ENCODE results near the gene MMEL1. TPM values are rescaled to one million over a fixed set of nuclear protein-coding genes. Genes with fewer than 3 reads are reported as not detected.
A peak's percentile ranks its signal among the peaks of the same experiment; 100 is the strongest.

Gene MMEL1
- total RNA-seq, 1 experiment from 2014 or later = not detected

DNA sequence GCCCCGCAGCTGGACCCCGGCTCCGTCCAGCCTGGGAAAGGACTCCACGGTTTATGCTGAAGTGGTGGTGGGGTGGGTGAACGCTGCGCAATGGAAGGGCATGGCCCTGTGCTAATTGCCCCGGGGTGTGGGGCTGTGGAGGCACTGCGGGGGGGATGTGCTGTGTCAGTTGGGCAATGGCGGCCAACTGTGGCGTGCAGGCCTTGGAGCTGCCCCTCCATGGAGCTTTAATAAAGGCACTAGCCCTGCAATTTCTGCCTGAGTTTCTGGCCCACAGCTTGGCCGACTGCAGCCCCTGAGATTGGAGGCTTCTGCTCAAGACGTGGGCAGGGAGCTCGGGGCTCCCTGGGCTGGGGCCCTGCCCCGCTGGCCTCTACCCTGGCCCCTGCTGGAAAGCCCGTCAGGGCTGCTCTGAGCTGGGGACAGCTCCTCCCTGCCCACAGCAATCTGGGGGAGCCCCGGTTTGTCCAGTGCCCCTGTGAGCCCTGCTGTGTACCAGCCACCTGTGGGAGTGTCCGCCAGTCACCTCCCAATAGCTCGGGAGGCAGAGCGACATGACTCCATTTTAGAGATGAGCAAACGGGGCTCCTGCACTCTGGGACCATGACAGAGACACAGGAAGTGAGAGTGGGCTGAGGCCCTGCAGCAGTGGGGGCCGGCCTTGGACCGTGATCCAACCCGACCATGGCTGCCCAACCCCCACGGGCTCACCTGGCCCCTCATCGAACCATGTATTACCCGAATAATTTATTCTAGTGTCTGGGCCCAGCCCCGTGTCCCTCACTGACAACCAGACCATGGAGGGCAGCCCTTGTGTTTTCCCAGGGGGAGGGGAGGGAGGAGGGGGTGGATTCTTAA is 85.4 kb downstream of the MMEL1 start:
- TF ChIP-seq, protein P1, sequence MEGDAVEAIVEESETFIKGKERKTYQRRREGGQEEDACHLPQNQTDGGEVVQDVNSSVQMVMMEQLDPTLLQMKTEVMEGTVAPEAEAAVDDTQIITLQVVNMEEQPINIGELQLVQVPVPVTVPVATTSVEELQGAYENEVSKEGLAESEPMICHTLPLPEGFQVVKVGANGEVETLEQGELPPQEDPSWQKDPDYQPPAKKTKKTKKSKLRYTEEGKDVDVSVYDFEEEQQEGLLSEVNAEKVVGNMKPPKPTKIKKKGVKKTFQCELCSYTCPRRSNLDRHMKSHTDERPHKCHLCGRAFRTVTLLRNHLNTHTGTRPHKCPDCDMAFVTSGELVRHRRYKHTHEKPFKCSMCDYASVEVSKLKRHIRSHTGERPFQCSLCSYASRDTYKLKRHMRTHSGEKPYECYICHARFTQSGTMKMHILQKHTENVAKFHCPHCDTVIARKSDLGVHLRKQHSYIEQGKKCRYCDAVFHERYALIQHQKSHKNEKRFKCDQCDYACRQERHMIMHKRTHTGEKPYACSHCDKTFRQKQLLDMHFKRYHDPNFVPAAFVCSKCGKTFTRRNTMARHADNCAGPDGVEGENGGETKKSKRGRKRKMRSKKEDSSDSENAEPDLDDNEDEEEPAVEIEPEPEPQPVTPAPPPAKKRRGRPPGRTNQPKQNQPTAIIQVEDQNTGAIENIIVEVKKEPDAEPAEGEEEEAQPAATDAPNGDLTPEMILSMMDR (IDR thresholded peaks at IDR 0.05; ENCODE audit: unreplicated experiment) = no peak
- BruUV-seq (replicated peaks) = no TSS peak
- DNase-seq (ENCODE audit: unreplicated experiment) = no peak
- intact Hi-C loops (cut with micrococcal nuclease) = loop anchor here (1.0 to 5.0 kb wide), 6 partner anchors 21 to 877 kb away; partner anchors contain the start of genes MORN1, PANK4 and RER1
- peak overlapping the region; percentile 27 for H3K27ac Mint-ChIP-seq (ENCODE audit: low read depth, unreplicated experiment)
- no peaks in the 10 kb centered on the region for H3K36me3 Mint-ChIP-seq (ENCODE audit: insufficient read depth, unreplicated experiment)
- H3K27me3 Mint-ChIP-seq (ENCODE audit: insufficient read depth, unreplicated experiment) = no peaks in the 10 kb centered on the region
- peaks cover 5% of the 10 kb centered on the region for H3K4me1 Mint-ChIP-seq (ENCODE audit: insufficient read depth, unreplicated experiment)
- POLR2A ChIA-PET = interaction anchor here (0.7 to 4.2 kb wide), 8 partner anchors 13 to 353 kb away, joined by 3 to 36 read pairs (median 7); partner anchors contain the start of genes FAAP20, MORN1, PANK4 and PEX10
- CTCF ChIA-PET = interaction anchor here (0.6 to 4.2 kb wide), 28 partner anchors 9 to 877 kb away, joined by 3 to 60 read pairs (median 4); partner anchors contain the start of genes PANK4, PEX10 and TNFRSF14
- peak overlapping the region; percentile 75 for H3K4me3 Mint-ChIP-seq (ENCODE audit: unreplicated experiment)
- no peaks in the 10 kb centered on the region for H3K9me3 Mint-ChIP-seq (ENCODE audit: unreplicated experiment)

GRCh38 chr1:2546515-2547209 is 86.2 kb downstream of the MMEL1 start:
- DNase-seq (ENCODE audit: unreplicated experiment) = peak; percentile 95
- no peaks in the 10 kb centered on the region for H3K9me3 Mint-ChIP-seq (ENCODE audit: unreplicated experiment)
- intact Hi-C loops (cut with micrococcal nuclease) = loop anchor here (1.0 to 5.0 kb wide), 5 partner anchors 13 to 349 kb away; partner anchors contain the start of genes MORN1, PANK4 and RER1
- no peaks in the 10 kb centered on the region for H3K36me3 Mint-ChIP-seq (ENCODE audit: insufficient read depth, unreplicated experiment)
- peak overlapping the region; percentile 27 for H3K27ac Mint-ChIP-seq (ENCODE audit: low read depth, unreplicated experiment)
- H3K4me1 Mint-ChIP-seq (ENCODE audit: insufficient read depth, unreplicated experiment) = peaks cover 5% of the 10 kb centered on the region
- TF ChIP-seq, protein P1 (IDR thresholded peaks at IDR 0.05; ENCODE audit: unreplicated experiment) = no peak
- peak overlapping the region; percentile 75 for H3K4me3 Mint-ChIP-seq (ENCODE audit: unreplicated experiment)
- ChIA-PET POLR2A (interaction anchor here (1.1 to 4.2 kb wide), 10 partner anchors 13 to 873 kb away, joined by 3 to 36 read pairs (median 6); partner anchors contain the start of genes MORN1, PANK4, PEX10 and PRXL2B), CTCF (interaction anchor here (0.6 to 4.2 kb wide), 24 partner anchors 10 to 877 kb away, joined by 3 to 60 read pairs (median 6); partner anchors contain the start of genes PANK4, PEX10 and TNFRSF14)
- BruUV-seq (replicated peaks) = TSS peak; percentile 70
- no peaks in the 10 kb centered on the region for H3K27me3 Mint-ChIP-seq (ENCODE audit: insufficient read depth, unreplicated experiment)

DNA sequence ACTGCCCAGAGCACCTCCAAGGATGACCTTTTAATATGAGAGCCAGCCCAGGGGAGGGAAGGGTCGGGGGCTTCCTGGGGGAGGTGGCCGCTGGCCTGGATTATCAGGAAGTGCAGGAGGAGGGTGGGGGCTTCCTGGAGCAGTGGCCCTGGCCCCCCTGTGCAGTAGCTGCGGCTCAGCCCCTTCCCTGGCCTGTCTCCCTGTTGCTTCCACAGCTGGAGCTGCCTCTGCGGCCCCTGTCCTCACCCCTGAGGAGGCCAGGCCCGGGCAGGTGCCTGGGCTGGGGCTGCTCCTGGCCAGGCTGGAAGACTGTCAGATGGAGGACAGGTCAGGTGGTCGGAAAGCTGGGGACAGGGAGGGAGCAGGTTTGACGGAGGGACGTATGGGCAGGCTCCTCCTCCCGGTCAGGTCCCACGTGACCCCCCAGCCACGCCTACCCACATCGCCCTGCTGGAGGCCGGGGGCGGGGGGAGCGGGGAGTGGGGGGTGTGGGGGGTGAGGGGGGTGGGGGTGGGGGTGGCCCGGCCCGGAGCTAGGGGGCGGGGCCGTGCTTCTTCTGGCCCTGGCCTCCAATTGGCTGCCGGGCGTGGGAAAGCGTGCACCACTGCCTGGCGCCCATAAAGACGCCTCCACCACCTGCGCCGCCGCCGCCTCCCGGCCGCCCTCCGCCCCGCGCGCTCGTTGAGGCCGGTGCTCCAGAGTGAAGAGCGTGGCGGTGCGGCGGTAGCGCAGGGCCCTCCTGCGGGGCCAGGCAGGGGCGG is 86.9 kb downstream of the MMEL1 start:
- Mint-ChIP-seq H3K4me1 (ENCODE audit: insufficient read depth, unreplicated experiment) (peaks cover 5% of the 10 kb centered on the region), H3K27ac (ENCODE audit: low read depth, unreplicated experiment) (no peak overlapping the region), H3K27me3 (ENCODE audit: insufficient read depth, unreplicated experiment) (no peaks in the 10 kb centered on the region), H3K36me3 (ENCODE audit: insufficient read depth, unreplicated experiment) (no peaks in the 10 kb centered on the region), H3K4me3 (ENCODE audit: unreplicated experiment) (peak overlapping the region; percentile 75), H3K9me3 (ENCODE audit: unreplicated experiment) (no peaks in the 10 kb centered on the region)
- POLR2A ChIA-PET = interaction anchor here (0.8 to 4.2 kb wide), 7 partner anchors 12 to 873 kb away, joined by 3 to 36 read pairs (median 6); partner anchors contain the start of genes PANK4 and PEX10
- peak; percentile 78 for DNase-seq (ENCODE audit: unreplicated experiment)
- BruUV-seq (replicated peaks) = no TSS peak
- intact Hi-C loops (cut with micrococcal nuclease) = loop anchor here (1.0 to 5.0 kb wide), 3 partner anchors 13 to 349 kb away; no protein-coding TSS in a partner anchor
- CTCF ChIA-PET = interaction anchor here (0.6 to 4.2 kb wide), 6 partner anchors 10 to 133 kb away, joined by 3 to 60 read pairs (median 3); no protein-coding TSS in a partner anchor
- TF ChIP-seq, protein P1 (IDR thresholded peaks at IDR 0.05; ENCODE audit: unreplicated experiment) = no peak
